NCI-H1105 (cell line): ENCODE results near the gene ITSN1.

Experiments used
- DNase-seq: peaks from one replicate; lab custom pipeline; 2025; lab: John Stamatoyannopoulos, UW

The ITSN1 gene

GRCh38 chr21:33811167-33812010, 169.1 kb downstream of the ITSN1 start:
- DNase-seq: no peak

- no peak for DNase-seq
Measured at GRCh38 chr21:33813832-33814365, 171.6 kb downstream of the ITSN1 start.

- no peak for DNase-seq
Measured at GRCh38 chr21:33815143-33815707, 172.9 kb downstream of the ITSN1 start.

- DNase-seq: no peak
Measured at GRCh38 chr21:33816174-33816573, 173.9 kb downstream of the ITSN1 start.

GRCh38 chr21:33817138-33817537, 174.8 kb downstream of the ITSN1 start:
- no peak for DNase-seq

- DNase-seq: peak; percentile 65
Measured at GRCh38 chr21:33817663-33818451, 175.6 kb downstream of the ITSN1 start.

GRCh38 chr21:33820230-33820770, 178.0 kb downstream of the ITSN1 start:
- no peak for DNase-seq

GRCh38 chr21:33820798-33821197, 178.5 kb downstream of the ITSN1 start:
- DNase-seq: no peak

GRCh38 chr21:33821503-33822322, 179.4 kb downstream of the ITSN1 start:
- no peak for DNase-seq

GRCh38 chr21:33824156-33824941, 182.0 kb downstream of the ITSN1 start:
- DNase-seq: no peak

- no peak for DNase-seq
Measured at GRCh38 chr21:33825419-33825818, 183.1 kb downstream of the ITSN1 start.

- no peak for DNase-seq
Measured at GRCh38 chr21:33825915-33826314, 183.6 kb downstream of the ITSN1 start.

GRCh38 chr21:33828083-33828482, 185.8 kb downstream of the ITSN1 start:
- DNase-seq: no peak

GRCh38 chr21:33828577-33828976, 186.3 kb downstream of the ITSN1 start:
- no peak for DNase-seq

- no peak for DNase-seq
Measured at GRCh38 chr21:33829844-33830243, 187.5 kb downstream of the ITSN1 start.

- no peak for DNase-seq
Measured at GRCh38 chr21:33831962-33832659, 189.8 kb downstream of the ITSN1 start.

GRCh38 chr21:33834801-33835500, 192.7 kb downstream of the ITSN1 start:
- no peak for DNase-seq

GRCh38 chr21:33835920-33836319, 193.6 kb downstream of the ITSN1 start:
- DNase-seq: no peak

GRCh38 chr21:33836408-33836807, 194.1 kb downstream of the ITSN1 start:
- DNase-seq: no peak
